NCI-H146 (cell line): ENCODE results near the gene UBE2N.

Experiments used
- DNase-seq: peaks from one replicate; lab custom pipeline; 2025; lab: John Stamatoyannopoulos, UW

The UBE2N gene, protein sequence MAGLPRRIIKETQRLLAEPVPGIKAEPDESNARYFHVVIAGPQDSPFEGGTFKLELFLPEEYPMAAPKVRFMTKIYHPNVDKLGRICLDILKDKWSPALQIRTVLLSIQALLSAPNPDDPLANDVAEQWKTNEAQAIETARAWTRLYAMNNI

DNA sequence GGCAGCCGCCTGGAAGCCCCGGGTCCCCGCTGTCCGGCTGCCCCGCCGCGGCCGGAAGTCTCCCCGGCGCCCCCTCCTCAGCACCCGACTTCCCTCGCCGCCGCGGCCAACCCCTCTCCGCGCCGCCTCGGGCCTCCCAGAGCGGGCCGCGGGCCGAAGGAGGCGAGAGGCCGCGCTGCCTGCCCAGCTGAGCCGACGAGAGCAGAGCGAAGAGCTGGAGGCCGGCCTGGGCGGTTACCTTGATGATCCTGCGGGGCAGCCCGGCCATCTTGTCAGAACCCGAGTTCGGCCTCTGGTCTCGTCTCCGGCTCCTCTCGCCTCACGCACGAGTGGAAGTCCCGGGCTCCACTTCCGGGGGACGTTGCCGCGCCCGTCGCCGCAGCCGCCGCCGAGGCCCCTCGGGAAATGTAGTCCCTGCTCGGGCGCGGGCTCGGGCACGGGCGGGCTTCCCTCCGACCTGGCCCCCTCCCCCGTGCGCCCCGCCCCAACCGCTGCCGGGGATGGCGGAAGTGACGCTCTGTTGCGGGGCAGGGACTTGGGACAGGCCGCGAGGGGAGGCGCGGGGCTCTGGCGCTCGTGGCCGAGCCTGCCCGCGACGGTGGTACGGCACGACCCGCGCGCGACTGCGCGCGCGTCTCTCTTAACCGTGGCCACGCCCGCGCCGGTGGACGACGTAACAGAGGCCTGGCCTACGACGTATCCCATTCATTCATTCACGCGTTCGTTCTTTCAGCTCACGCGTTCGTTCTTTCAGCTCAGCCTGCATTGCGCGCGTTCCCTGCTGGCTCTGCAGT lies at the start of gene UBE2N:
TSS of gene UBE2N (minus strand) at position 331 of the 794 bp plus-strand sequence. CDS start at position 268, 63 bp downstream.
- peak; percentile 96 for DNase-seq

DNA sequence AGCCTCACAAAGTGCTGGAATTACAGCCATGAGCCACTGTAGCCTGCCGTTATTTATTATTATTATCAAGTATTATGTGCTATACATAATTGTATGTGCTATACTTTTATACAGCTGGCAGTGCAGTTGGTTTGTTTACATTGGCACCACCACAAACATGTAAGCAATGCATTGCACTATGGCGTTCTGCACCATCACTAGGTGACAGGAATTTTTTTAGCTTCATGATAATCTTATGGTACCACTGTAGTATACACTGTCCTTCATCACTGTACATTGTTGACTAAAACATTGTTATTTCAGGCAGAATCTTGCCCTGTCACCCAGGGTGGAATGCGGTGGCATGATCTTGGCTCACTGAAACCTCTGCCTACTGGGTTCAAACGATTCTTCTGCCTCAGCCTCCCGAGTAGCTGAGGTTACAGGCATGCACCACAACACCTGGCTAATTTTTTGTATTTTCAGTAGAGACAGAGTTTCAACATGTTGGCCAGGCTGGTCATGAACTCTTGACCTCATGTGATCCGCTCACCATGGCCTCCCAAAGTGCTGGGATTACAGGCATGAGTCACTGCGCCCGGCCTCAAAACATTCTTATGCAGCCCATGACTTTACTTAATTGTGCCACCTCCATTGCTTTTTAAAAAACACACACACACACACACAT lies 42.7 kb upstream of the UBE2N start:
- no peak for DNase-seq

DNA sequence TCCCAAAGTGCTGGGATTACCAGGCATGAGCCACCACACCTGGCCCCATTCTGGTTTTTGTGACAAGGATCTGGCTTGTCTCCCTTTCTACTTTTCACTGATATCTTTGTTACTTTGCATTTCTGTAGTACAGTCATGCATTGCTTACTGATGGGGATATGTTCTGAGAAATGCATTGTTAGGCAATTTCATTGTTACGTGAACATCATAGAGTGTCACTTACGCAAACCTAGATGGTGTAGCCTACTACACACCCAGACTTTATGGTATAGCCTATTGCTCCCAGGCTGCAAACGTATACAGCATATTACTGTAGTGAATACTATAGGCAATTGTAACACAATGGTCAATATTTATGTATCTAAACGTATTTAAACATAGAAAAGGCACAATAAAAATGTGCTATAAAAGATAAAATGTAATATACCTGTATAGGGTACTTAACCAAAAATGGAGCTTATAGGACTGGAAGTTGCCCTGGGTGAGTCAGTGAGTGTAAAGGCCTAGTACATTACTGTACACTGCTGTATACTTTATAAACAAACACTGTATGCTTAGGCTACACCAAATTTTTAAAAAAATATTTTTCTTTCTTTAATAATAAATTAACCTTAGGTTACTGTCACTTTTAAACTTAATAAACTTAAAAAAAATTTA lies 41.5 kb upstream of the UBE2N start:
- no peak for DNase-seq

DNA sequence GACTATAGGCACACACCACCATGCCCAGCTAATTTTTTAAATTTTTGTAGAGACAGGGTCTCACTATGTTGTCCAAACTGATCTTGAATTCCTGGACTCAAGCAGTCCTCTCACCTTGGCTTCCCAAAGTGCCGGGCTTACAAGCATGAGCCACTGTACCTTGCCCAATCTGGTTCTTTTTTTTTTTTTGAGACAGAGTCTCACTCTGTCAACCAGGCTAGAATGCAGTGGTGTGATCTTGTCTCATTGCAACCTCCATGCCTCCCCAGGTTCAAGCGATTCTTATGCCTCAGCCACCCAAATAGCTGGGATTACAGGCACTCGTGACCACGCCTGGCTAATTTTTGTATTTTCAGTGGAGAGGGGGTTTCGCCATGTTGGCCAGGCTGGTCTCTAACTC lies 41.0 kb upstream of the UBE2N start:
- DNase-seq = no peak

DNA sequence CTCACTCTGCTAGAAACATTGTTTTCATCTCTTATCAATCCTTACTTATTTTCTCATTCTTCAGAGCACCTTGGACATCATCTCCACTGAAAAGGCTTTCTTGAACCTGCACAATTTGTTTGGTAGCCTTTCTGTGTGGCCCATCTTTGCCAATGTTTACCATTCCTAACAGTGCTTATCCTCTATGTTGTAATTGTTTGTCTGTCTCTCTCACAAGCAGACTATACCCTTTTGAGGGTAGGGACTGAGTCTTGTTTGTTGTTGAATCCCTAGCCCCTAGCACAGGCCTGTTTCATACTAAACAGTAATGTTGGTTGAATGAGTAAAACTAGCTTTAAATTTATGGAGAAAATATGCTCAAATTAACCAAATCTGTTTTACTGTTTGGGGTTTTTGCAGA lies 34.8 kb upstream of the UBE2N start:
- DNase-seq = no peak

DNA sequence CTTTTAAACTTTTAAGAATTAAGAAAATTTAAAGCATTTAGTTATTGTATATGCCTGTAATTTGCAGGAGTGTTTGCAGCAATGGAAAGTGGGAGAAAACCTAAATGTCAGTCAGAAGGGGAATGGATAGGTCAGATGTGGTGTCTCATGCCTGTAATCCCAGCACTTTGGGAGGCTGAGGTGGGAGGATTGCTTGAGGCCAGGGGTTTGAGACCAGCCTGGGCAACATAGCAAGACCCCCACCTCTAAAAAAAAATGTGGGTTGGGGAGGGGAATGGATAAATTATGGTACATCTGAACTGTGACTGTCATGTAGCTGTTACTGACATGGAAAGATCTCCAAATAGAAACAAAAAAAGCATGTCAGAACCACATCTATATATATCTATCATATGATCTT lies 27.6 kb upstream of the UBE2N start:
- no peak for DNase-seq

DNA sequence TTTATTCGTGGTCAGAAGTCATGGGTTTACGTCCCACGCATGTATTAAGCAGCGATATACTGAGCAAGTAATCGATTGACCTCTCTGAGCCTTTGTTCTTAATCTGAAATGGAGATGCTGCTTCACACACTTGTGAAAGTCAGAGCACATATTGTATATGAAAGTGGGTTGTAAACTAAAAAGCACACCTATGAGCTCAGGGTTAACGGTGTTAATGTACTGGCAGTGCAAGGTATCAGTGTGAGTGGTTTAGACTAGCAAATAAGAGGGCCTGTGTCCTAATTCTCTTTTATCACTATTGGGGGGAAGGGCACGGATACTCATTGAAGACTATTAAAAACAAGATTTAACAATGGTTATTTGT lies 26.2 kb upstream of the UBE2N start:
- no peak for DNase-seq

DNA sequence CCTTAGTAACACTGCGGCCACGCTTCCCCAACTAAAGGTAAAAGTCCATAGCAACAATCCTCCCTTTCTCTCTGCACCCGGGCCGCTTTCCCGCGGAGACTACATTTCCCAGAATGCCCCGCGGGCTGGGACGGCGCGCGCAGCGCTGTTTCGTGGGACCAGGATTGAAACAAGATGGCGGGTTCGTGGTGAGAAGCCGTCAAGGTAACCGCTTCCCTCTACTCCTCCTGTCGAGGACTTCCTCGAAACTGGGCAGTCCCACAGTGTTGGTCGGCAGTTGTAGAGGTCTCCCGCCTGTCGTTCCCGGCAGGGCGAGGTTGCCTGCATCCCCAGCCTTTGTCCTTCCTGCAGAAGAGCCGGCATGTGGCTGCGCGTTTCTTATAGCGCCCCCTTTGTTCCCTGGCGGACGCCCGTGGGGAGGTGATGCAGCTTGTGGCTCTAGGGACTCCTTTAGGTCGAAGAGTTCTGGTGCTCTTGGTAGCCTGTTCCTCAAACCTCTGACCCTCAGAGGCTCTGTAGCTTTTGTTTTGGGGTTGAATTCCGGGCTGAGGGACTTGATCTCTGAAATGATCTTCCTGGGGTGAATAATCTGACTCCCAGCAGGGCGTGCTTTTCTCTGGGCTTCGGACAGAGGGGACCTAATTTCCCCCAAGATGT lies 25.7 kb upstream of the UBE2N start, which contains the start of gene MRPL42:
TSS of gene MRPL42 (plus strand) at position 164 of the 657 bp plus-strand sequence. CDS start 1,772 bp downstream, outside the sequence.
- peak; percentile 88 for DNase-seq

DNA sequence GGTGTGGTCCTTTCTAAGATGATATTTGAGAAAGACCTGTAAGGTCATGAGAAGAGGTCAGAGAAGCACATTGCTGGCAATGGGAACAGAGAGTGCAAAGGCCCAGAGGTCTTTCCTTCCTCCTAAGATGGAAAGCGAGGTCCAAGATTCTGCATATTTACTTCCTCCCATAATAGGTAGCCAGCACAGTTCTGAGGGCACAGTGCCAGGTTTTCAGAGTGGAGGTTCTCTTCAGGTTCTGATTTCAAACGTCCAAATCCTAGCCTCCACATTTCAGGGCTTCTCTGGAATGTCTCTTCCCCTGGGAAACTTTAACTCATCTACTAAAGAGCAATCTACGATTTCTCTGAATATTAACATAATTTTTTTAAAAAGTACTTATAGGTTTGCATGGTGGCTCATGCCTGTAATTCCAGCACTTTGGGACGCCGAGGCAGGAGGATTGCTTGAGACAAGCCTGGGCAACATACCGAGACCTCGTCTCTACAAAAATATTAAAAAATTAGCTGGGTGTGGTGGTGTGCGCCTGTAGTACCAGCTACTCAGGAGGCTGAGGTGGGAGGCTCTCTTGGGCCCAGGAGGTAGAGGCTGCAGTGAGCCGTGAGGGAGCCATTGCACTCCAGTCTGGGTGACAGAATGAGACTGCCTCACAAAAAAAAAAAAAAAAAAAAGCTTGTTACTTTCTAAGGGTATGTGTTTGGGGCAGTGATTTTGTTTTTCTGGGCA lies 25.0 kb upstream of the UBE2N start:
- DNase-seq = no peak

DNA sequence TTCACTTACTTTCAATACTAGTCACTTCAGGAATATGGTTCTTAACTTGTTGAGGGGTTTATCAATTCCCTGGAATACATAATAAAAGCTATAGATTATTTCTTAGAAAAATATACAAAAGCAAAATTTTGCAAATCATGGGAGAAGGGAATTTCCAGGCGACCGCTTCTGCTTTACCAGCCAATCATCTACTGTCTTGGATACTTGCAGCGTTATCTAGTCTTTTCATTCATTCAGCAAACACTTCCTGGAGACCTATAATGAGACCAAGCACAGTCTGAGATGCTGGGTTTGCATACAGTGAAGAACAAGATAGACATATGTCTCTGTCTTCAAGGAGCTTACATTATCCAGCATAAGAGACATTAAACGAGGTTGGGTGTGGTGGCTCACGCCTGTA lies 24.1 kb upstream of the UBE2N start:
- DNase-seq = no peak

DNA sequence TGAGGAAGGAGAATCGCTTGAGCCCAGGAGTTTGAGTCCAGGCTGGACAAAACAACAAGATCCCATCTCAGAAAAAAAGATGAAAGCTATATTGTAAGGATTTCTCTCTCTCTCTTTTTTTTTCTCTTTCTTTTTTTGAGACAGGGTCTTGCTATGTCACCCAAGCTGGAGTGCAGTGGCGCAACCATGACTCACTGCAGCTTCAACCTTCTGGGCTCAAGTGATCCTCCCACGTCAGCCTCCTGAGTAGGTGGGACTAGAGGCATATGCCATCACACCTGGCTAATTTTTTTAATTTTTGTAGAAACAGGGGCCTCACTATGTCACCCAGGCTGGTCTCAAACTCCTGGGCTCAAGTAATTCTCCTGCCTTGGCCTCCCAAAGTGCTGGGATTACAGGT lies 19.8 kb upstream of the UBE2N start:
- no peak for DNase-seq

DNA sequence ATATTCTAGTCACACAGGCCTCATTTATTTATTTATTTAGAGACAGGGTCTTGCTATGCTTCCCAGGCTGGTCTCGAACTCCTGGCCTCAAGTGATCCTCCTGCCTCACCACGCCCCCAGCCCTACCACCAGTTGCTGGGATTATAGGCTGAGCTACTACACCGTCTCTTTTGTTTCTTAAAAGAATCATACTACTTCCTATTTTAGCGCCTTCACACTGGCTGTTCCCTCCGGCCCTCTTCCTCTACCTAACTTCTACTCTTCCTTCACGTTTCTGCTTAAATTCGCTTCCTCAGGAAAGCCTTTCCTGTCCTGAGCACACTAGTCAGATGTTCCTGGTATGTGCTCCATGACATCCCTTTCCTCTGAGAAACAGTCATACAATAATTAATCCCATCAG lies 19.2 kb upstream of the UBE2N start:
- DNase-seq = no peak

DNA sequence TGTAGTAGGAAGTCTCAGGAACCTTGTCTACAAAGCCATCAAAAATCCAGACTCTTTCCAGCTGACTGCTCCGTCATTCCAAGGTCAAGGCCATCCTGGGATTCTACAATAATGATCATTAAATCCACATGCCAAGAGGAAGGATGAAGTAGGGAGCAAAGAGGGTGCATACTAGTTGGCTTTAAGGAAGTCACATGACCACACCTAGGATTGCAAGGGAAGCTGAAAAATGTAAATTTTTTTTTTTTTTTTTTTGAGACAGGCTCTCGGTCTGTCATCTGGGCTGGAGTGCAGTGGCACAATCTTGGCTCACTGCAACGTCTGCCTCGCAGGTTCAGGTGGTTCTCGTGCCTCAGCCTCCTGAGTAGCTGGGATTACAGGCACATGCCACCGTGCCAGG lies 18.3 kb upstream of the UBE2N start:
- no peak for DNase-seq

DNA sequence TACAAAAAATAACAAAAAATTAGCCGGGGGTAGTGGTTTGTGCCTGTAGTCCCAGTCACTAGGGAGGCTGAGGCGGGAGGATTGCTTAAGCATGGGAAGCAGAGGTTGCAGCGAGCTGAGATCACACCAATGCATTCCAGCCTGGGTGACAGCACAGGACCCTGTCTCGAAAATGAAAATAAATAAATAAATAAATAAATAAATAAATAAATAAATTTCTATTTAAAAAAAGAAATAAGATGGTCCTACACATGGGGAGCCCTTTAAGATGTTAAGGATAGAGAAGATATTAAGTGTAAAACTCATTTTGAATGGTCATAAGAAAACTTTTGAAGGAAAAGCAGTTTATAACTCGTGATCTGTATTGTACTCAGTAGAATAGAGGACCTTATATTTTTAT lies 17.4 kb upstream of the UBE2N start:
- no peak for DNase-seq

DNA sequence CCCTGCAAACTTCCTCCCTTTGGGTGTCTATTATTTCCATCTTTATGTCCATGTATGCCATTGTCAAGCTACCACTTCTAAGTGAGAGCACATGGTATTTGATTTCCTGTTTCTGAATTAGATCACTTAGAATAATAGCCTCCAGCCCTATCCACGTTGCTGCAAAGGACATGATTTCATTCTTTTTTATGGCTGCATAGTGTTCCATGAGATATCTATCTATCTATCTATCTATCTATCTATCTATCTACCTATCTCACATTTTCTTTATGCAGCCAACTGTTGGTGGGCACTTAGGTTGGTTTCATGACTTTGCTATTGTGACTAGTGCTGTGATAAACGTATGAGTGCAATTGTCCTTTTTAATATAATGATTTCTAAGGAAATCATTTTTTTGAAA lies 14.3 kb upstream of the UBE2N start:
- no peak for DNase-seq

DNA sequence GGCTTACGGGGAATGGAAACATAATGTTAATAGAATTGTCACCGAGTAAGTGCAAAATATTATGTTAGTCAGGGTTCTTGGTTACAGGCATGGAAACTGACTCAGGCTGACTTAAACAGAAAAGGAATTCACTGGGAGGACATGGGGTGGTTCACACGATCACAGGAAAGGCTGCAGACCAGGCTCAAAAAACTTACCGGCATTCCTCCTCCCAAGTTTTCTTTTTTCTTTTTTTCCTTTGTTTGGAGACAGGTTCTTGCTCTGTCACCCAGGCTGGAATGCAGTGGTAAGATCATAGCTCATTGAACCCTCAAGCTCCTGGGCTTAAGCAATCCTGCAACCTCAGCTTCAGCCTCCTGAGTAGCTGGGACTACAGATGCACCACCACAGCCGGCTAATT lies 11.9 kb upstream of the UBE2N start:
- DNase-seq = no peak

DNA sequence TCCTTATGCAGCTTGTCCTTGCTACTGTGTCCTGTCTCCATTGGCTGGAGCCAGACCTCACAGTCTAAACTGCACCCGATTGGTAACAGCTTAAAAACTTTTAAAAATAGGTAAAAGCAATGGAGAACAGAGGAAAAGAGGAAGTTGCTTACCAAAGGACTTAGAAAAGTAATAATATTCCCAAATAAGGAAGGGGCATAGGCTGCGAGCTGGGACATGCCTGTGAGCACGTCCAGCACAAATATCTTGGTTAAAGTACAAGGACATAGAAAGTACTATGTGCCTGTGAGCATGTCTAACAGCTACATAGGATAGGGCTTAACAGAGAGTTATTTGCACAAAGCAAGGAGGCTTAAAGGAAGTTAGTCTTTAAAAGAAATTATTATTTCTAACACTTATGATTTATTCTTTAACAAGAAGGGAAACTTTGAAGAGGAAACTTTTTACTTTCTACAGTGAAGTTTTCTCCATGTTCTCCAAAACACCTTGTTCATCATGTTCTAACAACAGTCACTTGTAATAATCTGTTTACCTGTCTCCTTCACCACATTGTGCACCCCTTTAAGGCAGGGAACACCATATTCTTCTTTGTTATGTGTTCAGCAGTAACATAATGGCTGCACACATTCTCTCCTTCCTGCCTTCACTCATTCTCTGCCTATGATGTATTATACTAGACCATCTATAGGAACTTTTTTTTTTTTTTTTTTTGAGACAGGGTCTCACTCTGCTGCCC lies 9.8 kb upstream of the UBE2N start:
- no peak for DNase-seq

DNA sequence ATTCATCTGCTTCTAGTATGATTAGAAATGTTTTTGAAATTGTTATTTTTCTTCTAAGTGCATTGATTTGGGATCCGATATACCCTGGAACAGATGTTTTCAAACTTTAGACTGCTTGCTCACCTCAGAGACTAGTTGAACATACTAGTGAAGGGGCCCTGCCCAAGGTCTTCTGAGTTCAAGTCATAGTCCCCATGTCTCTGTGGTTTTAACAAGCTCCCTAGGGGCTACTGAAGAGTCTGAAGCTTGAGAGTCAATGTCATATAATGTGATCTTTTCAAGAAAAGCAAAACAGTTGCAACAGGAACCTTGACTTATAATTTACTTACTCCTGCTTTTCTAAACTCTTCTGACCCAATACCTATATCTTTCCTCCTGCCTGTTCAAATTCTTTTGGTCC lies 7.5 kb upstream of the UBE2N start:
- no peak for DNase-seq

DNA sequence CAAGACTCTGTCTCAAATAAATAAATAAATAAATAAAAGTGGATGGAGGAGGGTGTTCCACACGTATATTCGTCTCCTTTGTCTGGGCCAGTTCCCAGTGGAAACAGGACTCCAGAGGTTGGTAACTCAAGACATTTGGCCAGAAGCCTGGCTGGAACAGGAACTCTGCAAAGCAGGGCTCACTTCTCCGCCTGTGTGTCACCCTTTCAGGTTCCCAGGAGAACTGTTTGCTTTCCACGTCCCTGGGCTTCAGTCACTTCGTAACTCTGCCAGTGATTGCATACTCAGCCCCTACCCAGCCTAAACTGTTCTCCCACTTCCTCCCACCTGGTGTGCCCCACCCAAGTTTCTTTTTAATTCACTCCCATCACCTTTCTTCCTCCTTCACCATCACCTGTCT lies 7.0 kb upstream of the UBE2N start:
- DNase-seq = no peak

DNA sequence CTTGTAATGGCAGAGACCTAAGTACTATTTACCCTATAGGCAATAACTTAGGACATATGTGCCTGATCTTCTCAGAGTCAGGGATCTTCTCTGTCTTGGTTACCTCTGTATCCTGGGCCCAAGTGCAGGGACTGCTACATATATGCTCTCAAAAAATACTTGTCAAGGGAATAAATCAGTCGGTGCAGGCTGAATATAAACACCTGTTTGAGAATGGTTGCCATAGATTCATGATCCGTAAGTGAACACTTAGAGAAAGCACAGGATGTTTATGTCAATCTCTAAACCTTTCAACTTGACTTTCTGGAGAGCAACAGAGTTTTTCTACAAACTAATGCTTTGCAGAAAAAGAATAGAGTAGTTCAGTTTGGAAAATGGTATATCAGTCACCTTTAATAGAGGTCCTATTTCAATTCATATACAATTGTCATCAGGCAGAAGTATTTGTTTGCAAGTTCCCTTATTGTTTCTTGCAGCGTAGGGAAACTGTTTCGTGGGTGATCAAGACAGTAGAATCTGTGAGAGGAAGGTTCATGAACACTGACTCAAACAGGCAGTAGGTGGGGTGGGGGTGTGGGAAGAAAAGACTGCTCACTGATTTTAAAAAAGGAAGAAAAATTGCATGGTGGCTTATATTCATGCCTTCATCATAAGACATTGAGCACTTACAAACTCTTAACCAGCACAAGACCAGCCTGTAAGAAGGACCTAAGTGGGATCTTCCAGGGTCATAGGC lies 6.0 kb upstream of the UBE2N start:
- DNase-seq = no peak
